Neural progenitor cell (in vitro differentiated cells): Measurements from ENCODE around the gene ALDH1B1.

Experiments used
- EZH2phosphoT487 ChIP-seq: fragments of 200-600 bp; sonication (generic); IDR thresholded peaks from 2 replicates; pipeline ENCODE4 v1.6.1; 2017; ENCODE audit warnings: antibody characterized with exemption
- TF ChIP-seq, protein P1 (sequence below): fragments of 200-600 bp; sonication (generic); IDR thresholded peaks from 2 replicates; pipeline ENCODE4 v1.5.1; 2017; ENCODE audit warnings: antibody characterized with exemption, mild to moderate bottlenecking

DNA sequence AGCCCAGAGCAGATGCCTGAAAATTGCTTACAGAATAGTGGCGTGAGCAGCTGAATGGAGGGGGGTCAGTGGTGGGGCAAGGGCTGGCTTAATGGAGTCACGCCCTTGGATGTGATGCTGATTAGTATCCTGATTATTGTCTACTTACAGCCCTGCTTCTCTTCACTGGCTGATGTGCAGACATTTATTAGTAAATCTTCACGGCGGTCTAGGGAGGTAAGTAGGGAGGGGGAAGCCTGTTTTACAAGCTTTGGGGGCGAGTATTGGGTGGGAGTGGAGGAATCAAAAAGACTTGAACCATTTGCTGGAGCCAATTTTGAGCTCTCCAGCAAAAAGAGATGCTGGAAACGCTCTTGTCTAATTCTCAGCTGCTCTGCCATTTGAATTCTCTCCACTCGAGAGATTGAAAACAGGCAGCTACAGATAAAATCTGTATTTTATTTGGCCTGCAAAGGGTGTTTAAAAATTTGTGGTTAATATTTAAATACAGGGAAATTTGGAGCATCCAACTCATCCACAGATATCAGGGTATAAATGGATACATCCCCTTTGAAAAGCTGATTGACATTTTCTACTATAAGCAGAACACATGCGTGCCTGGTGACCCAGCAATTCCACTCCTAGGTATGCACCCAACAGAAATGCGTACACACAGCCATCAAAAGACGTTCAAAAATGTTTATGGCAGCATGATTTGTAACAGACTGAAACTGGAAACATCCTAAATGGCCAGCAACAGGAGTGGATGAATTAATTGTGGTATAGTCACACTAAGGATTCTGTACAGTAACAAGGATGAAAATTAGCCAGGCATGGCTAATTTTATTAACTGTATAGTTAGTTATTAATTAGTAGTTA lies 19.5 kb upstream of the ALDH1B1 start:
- TF ChIP-seq, protein P1, sequence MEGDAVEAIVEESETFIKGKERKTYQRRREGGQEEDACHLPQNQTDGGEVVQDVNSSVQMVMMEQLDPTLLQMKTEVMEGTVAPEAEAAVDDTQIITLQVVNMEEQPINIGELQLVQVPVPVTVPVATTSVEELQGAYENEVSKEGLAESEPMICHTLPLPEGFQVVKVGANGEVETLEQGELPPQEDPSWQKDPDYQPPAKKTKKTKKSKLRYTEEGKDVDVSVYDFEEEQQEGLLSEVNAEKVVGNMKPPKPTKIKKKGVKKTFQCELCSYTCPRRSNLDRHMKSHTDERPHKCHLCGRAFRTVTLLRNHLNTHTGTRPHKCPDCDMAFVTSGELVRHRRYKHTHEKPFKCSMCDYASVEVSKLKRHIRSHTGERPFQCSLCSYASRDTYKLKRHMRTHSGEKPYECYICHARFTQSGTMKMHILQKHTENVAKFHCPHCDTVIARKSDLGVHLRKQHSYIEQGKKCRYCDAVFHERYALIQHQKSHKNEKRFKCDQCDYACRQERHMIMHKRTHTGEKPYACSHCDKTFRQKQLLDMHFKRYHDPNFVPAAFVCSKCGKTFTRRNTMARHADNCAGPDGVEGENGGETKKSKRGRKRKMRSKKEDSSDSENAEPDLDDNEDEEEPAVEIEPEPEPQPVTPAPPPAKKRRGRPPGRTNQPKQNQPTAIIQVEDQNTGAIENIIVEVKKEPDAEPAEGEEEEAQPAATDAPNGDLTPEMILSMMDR = no peak
- TF ChIP-seq EZH2phosphoT487 = no peak
